ENCODE data around the gene TACC3.
A peak's percentile ranks its signal among the peaks of the same experiment; 100 is the strongest.

Gene TACC3

DNA sequence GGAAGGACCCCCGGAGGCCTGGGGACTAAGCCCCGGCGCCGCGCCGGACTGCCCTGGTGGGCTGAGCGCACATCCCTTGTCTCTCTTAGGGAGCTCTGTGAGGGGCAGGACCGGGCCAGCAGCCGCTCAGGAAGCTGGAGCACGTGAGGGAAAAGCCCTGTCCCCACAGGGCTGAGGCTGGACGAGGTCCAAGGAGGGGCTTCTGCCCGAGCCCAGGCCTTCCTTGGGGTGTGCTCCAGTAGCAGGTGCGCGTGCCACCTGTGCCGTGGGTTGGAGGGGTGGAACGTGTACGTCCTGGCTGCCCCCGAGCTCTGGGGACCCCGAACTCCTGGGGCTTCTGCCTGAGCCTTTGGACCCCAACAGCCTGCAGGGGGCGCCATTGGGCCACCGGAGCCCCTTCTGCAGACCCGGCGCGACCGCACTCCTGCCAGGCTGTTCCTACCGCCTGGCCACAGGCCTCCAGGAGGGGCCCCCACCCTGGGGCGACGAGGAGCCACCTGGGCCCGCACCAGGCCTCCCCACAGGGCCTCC is 27.2 kb downstream of the TACC3 start:
- peak; percentile 89 for DNase-seq

DNA sequence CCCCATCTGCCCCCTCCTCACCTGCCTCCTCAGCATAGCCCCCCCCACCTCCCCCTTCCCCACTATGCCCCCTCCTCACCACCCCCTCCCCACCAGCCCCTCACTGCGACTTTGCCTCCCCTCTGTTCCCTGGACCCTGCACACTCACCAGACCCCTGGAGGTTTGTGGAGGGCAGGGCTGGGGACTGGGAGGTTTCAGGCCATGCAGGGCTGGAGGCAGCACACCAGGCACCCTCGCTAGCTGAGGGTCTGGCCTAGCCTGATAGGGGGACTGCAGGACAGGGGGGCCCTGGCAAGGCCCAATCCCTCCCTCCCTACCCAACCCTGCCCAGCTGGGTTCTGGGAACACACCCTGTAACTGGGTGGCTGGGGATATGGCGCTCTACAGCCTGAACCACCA is 28.0 kb downstream of the TACC3 start:
- no peak for DNase-seq

DNA sequence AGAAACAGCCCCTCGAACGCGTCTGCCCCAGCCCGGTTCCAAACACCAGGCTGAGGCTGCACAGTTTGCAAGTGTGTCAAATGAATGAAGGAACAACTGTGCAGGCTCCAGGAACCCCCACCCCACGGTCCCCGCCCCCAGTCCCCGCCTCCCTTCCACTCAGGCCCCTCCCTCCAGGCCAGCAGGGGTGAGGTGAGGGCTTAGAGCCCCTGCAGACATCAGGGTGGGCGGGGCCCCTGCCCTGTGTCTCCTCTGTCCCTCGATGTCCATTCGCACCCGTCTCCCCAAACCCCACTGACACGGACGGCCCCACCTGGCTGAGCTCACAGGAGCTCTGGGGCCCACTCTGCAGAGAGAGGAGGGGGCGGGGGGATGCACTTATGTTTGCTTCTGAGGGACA is 28.5 kb downstream of the TACC3 start:
- DNase-seq = no peak

DNA sequence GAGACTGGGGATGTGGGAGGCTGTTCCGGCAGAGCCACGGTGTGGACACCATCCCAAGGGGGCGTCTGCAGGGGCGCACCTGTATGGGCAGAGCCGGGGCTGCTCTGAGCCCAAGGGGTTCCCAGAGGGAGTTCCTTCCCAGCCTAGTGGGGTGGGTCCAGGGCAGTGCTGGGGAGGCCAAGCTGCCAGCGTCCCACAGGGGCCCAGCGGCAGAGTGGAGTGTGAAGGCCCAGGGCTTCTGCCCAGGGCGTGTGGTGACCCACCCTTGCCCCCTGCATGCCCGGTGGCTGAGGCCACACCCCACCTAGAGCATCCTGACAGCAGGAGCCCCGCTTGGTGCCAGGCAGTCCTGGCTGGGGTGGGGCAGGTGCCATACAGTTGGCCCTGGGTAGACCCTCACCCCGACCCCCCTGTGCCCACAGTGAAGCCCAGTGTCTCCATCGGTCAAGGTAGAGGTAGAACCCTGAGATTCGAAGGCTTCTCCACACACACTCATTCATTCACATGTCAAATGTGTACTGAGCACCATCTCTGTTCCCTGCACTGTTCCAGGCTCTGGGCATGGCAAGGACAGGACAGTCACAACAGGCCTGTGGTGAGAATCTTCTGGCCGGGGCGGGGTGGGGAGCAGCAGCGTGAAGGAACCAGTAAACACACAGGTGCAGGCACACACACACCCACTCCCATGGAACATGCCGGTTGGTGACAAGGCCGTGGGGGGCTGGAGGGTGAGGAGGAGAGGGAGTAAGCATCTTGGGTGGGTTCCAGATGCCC is 29.2 kb downstream of the TACC3 start:
- DNase-seq = no peak

DNA sequence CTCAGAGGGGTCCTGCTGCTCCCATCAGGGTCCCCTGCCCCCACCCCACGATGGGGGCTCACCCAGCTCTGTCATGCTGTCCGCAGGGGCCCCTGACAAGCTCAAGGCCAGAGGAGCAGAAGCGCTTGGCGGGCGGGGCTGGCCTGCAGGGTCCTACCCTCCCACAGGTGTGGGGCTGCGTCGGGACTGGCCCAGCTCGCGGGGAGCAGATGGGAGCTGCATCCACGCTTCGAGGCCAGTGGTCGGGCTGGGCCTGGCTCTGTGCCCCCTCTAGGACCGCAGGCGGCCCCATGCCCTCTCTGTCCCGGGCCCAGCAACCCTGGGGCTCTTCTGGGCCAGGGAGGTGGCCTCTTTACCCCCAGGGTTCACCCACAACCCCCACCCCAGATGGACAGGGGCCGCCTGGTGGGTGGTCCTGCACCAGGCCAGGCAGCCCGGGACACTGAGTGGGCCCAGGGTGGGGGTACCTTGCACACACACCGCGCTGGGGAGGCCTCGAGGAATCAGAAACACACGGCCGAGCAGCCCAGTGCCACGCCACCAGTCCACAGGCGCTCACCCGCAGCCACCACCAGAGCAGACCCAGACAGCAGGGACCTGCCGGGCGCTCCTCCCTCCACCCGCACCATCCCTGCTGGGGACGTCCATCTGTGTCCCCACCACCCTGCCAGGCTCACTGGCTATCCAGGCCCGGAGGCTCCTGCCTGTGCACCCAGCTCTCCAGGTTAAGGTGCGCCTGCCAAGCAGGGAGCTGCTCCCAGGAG is 30.0 kb downstream of the TACC3 start:
- DNase-seq = no peak

DNA sequence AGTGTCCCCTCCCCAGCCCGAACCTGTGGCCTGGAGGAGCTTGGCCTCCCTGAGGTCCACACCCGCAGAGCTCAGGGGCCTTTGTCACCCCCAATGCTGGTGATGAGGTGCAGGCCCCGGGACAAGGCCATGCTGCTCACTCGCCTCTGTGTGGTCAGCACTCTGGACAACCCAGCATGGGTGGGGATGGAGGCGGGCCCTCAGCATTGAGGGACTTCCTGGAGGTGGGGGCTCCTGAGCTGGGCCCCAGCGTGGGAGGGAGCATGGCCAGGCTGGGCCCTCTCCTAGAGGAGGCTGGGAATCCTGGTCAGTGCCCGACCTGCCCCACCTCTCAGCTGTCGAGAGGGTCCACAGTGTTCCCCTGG is 30.6 kb downstream of the TACC3 start:
- DNase-seq = no peak

DNA sequence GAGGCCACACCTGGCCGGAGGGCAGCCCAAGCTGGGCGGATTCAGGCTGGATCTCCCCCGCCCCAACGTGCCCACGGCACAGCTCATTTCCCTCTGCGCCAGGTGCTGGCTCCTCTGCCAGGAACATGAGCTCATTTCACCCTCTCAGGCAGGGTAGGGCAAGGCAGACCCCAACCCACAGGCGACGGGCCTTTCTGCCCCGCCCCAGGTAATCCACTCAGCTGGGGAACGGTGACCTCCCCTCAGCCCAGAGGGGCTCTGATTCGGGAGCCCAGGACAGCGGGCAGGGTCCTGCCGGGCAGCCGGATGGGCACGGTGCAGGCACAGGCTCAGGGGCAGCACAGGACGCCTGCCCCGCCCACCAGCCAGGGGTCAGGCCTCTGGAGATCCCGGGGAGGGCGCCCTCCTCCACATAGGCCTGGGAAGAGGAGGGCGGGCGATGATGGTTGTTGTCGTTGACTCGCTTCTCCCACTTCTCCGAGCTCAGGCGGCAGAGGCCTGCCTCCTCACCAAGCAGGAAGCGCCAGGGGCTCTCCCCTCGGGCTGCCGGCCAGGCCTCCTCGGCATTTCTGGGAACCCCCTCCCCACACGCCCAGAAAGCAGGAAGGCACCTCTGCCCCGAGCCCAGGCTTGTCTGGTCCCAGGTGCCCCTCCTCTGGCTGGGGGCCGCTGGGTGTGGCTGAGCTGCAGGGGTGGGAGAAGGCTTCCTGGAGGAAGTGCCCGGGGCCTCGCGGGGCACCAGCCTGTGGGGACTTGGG is 31.1 kb downstream of the TACC3 start:
- no peak for DNase-seq

DNA sequence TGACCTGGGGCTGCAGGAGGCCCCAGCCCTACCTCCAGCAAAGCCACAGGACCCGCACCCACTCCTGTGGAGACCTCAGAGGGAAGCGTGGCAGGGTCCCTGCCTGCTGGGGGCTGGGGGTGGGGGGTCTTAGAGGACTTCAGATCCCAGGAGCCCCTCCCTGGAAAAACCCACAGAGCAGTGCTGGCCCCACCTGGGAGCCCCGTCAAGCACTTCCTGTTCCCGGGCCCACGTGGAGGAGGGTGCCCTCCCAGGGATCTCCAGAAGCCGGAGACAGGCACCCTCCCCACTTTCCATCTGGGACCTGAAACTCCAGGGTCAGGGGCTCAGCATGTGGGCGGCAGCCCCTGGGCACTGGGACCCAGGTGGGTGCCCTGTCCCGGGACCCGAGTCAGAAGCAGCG is 32.0 kb downstream of the TACC3 start:
- DNase-seq = no peak

DNA sequence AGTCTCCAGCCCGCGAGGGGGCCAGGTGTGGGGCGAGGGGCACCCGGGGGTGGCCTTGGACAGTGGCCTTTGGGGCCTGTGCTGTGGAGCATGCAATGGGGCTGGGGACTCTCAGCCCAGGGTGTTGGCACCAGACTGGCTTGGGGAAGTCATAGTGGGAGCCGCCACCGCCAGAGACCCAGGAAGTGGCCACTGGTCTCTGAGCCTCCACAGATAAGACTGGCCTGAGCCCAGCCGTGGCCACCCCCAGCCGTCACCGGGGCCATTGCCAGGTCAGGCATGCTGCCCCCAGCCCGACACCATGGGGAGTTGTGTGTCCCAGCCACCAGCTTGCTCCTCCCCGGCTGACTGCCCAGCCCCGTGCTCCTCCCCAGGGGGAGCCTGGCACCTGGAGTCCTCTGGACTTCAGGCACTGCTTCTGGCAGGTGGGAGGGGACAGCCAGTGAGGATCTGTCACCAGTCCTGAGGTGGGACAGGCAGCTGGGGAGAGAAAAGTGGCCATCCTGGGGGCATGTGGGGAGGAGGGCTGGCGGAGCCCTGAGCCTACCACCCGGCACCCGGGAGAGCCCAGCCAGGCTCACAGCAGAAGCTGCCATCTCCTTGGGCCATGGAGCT is 32.5 kb downstream of the TACC3 start:
- no peak for DNase-seq

DNA sequence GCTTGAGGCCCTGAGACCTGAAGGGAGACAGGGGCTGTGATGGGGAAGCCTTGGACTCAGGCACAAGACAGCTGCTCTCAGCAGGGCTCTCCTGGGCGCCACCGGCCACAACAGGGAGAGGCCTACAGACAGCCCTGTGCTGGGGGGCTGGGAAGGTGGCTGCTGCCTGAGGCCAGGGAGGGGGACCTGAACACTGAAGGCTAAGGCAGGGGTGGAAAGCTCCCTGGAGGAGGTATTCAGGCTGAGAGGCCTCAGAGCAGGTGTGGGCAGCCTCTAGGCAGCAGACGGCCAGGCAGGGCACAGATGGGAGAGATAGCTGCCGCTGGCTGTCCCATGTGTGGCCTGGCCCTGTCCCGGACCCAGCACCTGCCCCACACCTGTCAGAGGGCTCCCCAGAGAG is 33.0 kb downstream of the TACC3 start:
- DNase-seq = peak; percentile 26

DNA sequence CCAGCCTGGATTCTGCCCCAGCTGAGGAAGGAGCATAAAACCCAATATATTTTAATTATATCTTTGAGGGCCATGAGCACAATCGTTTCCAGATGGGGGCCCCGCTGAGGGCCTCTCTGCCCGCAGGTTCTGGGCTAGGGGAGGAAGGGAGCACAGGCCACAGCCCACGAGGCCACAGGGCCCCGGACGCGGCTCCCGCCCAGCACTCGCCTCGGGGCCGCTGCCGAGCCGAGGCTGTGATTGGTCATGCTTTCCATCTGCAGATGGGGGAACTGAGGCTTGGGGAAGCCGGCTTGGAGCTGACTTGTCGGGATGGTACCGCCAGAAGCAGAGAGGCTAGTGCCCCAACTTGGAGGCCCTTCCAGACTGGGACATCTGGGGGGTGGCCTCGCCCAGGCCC is 34.0 kb downstream of the TACC3 start:
- no peak for DNase-seq

DNA sequence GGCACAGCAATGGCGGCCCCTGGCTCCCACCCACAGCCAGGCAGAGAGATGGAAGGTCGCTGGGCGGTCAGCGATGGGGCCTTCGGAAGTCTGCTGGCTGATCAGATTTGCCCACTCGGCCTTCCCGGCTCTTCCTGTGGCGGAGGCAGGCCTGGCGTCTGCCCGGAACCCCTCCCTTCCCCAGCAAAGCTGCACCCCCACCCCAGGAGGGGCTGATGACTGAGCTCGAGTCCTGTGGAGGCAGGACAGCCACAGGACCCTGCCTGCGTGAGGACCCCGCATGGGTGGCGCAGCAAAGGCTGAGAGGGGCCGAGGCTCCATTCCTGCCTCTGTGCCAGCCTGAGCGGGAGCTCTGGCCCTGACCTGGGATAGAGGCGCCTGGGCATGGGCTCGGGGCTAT is 34.8 kb downstream of the TACC3 start:
- no peak for DNase-seq

DNA sequence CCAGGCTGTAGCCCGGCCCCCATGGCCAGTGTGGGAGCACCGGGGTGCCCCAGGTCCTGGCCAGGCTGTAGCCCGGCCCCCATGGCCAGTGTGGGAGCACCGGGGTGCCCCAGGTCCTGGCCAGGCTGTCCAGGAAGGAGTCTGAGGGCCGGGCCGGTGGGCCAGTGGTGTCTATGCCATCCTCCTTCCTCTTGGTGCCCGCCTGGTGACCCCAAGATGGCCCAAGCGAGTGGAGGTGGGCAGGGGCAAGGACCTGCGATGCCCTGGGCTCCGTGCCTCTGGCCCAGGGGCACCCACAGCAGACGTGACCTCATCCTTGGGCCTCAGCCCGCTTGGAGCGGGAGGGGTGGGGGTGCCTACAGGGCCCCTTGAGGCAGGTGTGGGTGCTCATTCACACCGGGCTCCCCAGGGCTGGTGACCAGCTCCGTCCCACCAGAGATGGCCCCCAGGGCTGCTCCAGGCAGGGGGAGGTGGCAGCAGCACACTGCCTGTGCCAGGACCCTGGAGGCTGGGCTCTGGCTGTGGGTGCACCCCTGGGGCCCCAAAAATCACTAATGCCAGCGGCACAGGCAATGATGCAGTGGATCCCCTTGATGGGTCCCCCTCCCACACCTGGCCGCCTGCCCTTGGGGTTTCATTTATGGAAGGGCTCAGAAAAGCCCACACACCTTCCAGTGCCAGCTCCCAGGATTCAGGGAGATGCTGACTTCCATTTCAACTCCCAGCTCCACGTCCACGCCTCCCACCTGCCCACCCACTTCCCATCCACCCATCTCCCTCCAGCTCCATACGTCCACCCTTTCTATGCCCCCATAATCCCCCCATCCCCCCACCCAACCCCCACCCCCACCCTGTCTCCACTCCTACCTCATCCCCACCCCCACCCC is 35.8 kb downstream of the TACC3 start:
- DNase-seq = no peak

DNA sequence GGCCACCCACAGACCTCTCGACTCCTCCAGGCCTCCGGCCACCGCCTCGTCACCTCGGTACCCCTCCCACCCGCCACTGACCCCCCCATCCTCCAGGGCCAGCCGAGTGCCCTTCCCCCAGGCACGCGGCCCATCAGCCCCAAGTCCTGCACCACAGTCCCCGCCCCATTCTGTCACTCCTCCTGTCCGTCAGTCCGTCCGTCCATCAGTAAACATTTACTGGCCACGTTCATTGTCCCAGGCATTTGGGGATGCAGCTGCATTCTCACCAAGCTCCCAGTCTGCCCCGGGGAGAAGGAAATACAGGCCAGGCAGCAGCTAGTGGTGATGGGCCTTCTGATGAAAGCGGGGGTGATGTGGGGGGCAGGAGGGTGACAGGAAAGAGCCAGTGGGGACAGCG is 36.5 kb downstream of the TACC3 start:
- DNase-seq = no peak

DNA sequence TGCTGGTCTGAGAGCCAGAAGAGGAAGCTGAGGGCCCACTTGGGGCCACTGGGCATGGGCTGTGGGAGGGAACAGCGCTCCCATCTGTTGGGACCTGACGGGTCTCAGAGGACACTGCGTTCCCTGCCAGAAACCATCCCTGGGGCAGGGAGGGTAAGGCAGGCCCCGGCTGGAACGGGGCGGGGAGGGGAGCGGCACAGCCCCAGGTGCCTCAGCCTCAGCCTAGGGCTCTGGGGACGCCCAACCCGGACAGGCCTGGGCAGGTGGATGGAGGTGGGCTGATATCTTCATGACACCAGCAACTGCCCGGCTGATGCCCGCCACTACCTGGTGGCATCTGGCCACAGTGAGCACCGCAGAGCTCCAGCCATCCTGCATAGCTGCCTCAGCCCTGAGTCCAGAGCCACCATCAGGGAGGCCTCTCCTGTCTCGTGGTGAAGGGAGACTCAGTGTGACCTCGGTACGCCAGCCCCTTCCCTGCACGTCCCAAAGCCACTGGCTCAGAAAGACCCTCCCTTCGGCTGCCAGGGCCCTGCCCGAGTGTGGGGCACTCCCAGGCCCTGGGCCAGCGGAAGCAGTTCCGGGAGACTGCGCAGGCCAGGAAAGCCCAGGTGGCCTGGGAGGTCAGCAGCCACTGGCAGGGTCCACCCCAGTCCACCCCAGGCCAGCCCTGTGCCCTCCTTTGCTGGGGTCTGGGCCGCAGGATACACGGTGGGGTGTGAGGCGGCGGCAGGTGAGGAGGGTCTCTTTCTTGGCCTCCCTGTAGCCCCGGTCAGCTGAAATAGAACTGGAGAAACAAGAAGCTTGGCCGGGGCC is 37.2 kb downstream of the TACC3 start:
- DNase-seq = no peak

DNA sequence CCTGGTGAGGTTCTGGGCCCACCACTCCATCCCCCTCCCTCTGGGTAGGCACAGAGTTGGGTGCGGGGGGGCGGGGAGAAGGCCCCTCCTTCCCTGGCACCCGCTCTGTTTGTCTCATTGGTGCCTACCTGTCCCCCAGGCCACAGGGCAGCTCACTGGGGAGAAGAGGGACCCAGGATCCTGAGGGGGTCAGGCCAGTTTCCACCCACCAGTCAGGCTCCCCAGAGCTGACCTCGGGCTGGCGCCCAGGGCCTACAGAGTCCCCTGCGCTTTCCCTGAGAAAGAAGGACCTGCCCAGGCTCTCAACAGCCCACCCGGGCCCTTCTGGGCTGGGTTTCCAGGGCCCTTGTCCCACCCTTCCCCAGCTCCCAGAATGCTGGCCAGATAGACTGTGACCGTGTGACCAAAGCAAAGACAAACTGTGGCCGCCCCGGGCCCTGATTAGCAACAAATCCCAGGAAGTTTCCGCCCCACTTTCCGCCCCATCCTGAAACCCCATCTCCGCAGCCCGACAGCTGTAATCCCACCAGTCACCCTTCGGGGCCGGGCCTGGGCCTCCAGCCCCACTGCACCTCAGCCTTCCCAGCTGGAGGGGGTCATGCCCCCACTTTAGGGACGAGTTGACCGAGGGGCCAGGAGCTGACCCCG is 38.0 kb downstream of the TACC3 start:
- DNase-seq = peak; percentile 23

DNA sequence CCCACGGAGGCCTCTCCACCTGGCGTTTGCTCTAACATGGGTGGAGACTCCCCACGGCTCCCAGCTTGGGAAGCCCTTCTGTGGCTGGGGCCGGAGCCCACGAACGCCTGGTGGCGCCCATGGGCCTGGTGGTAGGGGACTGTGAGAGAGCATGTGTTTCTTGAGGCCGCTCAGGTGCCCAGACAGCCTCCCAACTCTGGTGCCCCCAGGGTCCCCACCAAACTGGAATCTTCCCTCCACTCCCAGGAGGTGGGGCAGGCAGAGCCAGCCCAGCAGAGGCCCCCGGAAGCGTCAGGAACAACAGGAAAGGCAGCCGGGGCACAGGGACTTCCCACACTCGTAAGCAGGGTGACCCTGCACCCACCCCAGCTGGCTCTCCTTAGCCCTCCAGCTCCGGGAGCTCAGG is 38.5 kb downstream of the TACC3 start:
- DNase-seq = peak; percentile 28

DNA sequence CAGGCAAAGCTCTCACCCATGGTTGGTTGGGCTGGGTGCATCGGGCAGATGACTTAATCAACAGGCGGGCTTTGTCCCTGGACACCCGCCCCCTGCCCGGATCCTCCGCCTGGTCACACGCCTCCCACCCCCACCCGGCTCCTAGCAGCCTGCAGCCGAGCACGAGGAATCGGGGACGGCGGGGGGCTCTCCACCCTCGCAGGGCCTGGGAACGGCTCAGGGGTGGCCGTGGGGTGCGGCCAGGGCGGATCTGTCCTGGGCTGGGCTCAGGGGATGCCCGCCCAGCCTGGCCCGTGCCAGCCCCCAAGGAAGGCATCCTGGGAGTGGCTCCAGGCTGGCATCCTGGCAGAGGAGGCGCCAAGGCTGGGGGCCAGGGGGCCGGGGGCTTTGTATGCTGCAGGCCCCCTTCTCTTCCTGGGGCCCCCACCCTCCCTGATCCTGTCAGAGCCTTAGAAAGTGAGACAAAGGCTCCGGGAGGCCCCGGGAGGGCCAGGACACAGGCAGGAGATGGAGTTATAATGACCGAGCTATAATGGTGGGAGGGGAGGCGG is 39.3 kb downstream of the TACC3 start:
- DNase-seq = peak; percentile 55

DNA sequence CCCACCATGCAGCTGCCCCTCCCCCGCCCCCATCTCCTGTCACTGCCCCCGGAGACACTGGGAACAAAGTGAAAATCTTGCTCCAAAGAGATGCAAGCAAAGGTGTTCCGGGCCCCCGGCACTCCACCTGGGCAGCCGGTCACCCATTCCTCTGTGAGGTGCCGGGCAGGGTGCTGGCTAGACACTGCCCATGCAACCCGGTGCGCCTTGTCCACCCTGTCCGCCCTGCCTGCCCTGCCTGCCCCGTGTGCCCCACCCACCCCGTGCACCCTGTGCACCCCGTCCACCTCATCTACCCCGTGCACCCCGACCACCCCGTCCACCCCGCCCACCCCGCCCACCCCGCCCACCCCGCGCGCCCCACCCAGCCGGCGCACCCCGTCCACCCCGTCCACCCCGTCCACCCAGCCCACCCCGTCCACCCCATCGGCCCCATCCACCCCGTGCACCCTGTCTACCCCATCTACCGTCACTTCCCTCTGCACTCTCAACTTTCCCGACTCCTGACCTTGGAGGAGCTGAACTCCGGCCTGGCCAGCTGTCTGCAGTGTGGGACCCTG is 39.9 kb downstream of the TACC3 start:
- DNase-seq = no peak
